NCI-H526 treated with DMSO at 0.1 percent for 48 hours (cell line): ENCODE data around the gene DSCAML1.
A peak's percentile ranks its signal among the peaks of the same experiment; 100 is the strongest.
"Not testable (repeated sequence)": the region's sequence is repeated elsewhere in the genome, so short reads cannot be mapped to it uniquely, and the experiment has no call there.

Experiments
- DNase-seq: peaks from one replicate; lab custom pipeline; 2025; lab: John Stamatoyannopoulos, UW

DSCAML1 gene

DNA sequence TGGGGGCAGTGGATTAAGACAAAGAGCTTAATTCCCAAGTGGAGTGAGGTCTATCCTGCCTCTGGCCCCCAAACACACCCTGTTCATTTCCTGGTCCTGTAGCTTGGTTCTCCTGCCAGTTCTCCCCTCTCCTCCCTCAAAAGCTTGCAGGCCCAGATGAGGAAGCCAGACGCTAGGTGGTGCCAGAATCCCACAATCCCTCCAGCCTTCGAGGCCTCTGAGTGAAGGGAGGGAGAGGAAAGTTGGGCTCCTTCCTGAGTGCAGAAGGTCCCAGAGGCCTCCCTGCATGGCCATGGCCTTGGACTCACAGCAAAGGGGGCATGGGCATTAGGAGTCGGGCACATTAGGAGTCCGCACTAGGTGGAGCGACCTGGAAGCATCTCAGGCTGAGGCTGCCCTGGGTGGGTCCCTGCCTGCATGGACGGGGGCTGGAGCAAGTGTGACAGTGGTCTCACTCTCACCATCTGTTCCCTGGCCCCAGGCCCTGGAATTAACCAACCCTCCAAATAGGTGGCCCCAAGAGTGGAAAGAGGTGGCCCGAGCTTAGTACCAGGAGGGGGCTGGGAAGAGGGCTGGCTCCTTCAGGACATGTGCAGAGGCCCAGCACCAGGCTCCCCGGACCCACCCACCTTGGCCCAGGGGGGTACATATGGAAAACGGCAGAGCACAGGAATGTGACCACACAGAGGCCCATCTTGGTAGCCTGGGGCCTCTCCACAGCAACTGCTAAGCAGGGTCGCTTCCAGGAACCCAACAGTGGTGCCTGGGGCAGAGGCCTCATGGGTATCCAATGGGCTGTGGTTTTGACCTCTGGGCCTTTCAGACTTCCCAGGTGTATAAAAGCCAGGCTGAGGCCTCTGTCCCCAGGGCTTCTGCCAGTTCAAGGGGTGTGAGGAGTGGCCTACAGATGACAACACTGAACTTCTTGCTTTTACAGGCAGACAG is 22.4 kb upstream of the DSCAML1 start:
- DNase-seq, result peak; percentile 91

DNA sequence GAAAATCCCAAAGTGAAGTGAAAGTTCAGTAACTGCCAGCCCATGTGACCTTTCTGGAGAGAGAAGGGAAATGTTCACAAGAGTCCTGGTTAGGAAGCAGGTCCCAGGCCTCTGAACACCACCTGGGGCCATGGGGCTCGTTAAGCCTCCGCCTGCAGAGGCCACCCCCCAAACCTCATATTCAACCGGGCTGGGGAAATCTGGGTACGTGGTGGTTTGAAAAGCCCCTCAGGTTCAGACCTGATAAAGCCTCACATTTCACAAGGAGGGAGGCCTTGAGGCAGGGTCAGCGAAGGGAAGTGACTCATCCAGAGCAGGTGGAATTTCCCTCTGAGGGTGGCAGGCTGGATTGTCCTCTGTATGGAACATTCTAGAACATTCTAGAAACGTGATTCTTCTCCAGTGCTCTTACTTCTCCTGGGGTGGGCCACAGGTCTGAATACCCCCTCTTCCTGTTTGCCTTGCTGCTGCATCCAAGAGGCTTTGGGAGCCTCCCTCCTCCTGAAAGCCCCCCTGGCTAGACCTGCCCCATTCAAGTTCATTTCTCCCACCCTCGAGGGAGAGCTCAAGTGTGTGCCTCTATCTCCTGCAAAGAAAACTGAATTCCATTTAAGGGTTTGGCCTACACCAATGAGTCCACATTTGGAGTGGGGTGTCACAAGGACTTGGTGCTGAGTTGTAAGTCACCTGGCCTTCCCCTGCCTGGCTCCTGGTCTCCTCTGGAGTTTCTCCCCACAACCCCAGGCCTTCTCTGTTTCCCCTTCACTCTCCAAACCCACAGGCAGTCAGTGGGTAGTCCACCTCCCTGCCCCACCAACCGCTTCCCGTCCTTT is 21.2 kb upstream of the DSCAML1 start:
- no peak for DNase-seq

DNA sequence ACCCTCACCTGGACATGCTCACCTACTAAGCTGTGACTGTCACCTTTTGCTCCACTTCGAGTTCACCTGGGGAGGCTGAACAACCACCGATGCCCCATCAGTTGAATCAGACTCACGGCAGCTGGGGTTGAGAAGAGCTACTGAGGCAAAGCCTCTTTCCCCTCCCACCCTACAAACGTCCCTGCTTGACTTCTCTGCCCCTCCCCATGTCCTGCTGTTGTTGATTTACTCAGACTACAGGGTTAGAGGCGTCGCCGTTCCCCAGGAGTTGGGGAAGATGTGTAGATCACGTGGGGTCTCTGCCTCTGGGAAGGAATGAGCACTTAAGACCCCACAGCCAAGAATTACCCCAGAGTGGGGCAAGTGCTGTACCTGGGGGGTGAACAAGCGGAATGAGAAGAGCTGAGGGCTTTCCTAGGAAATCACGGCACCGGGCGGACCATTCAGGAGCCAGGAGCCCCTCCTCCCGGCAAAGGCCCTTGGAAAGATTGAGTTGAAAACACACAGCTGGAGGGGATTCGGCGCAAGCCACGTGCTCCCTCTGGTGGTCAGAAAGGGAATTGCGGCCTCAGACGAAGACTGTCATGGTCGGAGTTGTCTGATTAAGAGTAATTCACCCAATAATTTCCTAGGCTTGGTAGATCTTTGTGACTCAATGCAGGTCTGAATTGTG is 20.5 kb upstream of the DSCAML1 start:
- DNase-seq, result peak; percentile 85

DNA sequence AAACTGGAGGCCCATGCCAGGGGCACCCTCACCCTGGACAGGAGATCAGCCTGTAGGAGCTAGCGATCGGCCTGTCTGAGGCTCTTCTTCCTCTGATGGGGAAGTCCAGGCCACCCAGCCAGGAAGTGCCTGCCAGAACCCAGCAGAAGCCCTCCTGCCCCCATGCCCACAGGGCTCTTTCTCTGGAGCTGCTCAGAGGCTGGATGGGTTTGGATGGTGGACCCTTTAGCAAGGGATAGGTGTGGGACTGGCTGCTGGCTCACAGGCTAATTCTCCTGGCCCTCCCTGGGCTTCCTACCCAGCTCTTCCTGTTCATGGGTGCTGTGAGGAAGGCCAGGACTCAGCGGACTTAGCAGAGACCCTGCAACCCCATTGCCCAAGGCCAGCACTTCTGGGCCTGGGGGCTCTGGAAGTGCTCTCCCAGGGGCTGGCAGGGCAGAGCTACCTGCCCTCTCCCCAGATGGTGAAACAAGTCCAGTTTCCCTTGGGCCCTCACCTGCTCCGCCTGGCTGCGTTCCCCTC is 19.9 kb upstream of the DSCAML1 start:
- no peak for DNase-seq

DNA sequence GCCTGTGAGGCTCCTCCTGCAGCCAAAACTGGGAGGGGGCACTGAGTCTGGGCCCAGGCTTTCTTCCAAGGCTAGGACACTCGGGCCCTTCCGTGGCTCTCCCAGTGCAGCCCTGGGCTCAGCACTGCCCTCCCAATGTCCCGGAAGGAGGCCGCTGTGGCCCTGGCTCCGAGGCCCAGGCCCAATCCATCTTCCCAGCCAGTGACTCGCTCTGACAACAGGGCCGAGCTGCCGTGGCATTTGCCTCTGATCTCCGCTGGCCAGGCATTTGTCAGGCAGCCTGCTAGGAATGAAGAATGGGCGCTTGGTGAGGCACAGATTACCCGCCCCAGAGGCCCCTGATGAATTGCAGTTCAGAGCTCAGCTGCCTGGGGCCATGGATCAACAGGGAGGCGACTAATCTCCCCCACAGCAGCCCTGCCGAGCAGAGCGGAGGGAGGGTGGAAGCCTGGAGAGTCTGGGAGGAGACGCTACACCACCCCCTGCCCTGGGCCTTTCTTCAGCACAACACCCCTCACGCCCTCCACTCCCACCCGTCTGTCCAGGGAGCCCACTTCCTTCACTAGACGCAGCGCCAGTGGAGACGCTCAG is 19.2 kb upstream of the DSCAML1 start:
- DNase-seq, result no peak

DNA sequence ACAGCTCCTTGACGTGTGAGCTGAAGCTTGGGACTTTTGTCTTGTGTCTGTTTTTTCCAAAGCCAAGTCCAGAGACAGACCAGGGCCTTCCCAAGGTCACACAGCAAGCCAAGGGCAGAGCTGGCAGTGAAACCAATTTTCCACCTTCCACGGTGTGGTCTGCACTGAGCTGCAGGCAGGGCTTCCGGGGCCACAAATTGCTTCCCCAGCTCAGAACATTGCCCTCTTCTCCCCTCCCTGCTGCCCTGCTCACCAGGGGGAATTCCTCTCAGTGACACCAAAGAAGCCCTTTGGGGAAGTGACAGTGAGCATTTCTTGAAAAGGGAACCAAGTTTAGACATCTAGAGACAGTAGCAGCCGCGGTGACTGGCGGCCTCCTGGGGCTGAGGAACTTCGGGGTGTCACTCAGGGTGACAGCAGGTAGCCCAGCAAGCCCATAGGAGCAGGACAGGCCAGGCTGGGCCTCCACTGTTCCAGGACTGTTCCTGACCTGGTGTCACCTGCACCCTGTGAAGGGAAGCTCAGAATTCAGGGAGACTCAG is 18.3 kb upstream of the DSCAML1 start:
- DNase-seq, result no peak

DNA sequence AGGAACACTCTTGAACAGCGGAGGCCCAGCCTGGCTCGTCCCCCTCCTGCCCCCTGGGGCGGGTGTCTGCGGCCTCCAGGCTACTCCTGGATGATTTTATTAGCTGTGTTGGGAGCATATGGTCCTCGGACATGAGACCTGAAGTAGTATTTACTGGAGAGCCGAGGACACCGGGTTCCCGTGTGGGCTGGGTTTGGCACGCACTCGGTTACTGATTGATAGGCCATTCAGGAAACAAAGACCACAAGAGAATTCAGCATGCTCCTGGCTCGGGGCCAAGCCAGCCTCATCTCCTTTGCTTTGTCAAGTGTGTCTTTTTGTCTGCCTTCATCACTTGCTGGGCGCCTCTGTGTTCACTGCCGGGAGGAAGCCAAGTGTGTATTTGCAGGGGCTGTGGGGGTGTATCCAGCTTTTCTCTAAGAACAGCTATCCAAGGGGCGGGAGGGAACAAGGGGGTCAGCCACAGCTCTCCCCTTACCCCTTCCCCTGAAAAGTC is 17.8 kb upstream of the DSCAML1 start:
- no peak for DNase-seq

DNA sequence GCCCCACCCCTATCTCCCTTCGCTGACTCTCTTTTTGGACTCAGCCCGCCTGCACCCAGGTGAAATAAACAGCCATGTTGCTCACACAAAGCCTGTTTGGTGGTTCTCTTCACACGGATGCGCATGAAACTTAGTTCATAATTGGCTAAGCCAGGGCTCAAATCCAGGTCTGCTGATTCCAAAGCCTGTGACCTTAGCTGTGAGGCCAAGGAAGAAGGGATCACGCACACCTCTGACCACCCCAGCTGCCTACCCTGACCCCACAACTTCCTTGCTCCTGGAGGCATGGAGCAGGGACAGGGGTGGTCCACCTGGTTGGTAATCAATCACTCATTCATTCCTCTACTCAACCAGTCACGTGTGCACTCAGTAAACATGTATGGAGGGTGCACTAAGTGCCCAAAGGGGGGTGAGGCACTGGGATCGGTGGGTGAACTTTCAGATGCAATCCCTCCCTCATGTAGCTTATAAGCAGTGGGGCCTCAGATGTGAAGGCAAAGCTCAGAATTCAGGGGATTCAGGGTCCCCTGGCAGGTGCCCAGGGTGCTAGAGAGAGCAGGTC is 17.3 kb upstream of the DSCAML1 start:
- DNase-seq, result no peak

DNA sequence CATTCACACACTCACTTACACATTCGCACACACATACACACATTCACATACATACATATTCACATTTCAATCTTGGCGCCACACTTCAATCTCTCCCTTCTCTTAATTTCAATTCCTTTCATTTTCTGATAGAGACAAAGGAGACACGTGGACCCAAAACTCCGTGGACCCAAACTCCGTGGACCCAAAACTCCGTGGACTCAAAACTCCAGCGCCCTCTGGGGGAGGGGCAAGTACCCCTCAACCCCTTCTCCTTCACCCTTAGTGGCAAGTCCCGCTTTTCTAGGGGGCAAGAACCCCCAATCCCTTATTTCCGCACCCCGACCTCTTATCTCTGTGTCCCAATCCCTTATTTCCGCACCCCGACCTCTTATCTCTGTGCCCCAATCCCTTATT is 13.0 kb upstream of the DSCAML1 start:
- not testable (repeated sequence) for DNase-seq

DNA sequence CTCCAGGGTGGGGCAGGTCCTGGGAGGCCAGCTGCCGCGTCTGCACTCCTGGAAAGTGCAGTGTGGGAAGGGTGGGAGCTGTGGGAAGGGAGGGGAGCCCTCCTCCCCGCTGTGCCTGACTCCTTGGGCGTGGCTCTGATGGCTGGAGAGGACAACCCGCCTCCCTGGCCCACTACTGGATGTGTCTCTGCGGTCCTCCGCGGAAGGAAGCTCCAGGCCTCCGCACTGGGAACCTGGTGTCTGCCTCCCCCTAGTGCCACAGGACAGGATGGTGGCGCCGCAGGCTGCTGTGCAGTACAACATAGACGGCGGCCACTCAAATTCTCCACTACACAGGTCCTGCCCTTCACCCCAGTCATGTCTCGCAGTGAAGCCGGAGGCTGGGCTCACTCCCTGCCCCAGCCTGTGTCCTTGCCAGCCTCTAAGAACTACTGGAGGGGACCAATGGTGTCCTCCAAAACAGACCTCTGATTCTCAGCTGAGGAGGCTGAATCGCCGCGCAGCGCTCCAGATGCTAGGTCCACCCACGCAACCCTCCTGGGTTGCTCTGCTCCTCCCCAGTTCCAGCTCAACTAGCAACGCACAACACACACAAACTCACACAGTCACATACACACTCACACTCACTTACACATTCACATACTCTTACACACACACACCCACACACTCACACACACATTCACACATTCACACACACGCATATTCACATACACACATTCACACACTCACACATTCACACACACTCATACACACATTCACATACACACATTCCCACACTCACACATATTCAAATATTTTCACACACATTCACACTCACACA is 12.4 kb upstream of the DSCAML1 start:
- DNase-seq, result peak; percentile 96

DNA sequence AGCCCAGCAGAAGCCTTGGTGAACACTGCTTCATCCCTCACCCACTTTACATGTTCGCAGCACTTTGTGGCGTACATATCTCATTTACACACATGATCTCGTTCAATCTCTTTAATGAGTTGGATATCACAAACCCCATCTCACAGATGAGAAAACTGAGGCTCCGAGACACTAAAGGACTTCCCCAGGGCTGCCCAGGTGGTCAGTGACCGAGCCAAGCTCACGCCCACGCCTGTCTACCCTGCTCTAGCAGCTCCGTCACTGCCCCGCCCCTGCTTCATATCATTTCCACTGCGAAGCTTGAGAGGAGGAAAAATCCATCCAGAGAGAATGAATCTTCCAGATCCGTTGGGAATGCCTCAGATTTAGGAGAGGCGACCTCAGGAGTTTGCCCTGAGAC is 11.8 kb upstream of the DSCAML1 start:
- DNase-seq, result no peak

DNA sequence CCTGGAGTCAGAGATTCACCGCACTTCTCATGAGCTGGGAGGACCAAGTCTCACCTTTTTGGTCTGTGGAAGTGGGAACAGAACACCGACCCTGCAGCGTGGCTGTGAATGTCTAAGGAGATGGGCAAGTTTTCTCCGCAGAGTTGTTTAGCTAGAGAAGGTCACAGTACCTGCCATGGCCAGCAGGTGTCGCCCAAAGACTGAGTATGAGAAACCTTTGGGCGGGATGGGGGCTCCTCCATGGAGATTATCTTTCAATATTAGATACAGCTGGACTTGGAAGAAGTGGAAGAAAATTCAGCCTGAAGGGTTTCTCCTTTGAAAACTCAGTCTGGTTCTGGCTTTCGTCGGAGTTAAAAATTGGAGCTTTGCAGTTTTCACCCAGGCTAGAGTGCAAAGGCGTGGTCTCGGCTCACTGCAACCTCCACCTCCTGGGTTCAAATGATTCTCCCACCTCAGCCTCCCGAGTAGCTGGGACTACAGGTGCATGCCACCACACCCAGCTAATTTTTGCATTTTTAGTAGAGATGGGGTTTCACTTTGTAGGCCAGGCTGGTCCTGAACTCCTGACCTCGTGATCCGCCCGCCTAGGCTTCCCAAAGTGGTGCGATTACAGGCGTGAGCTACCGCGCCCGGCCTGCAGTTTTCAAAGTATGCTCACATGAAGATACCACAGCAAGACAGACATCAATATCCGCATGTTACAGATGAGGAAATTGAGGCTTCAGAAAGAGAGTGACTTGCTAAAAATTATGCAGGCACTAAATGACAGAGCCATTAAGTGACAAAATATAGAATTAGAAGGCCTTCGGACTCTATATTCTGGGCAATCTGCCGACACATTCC is 10.7 kb upstream of the DSCAML1 start:
- peak; percentile 62 for DNase-seq

DNA sequence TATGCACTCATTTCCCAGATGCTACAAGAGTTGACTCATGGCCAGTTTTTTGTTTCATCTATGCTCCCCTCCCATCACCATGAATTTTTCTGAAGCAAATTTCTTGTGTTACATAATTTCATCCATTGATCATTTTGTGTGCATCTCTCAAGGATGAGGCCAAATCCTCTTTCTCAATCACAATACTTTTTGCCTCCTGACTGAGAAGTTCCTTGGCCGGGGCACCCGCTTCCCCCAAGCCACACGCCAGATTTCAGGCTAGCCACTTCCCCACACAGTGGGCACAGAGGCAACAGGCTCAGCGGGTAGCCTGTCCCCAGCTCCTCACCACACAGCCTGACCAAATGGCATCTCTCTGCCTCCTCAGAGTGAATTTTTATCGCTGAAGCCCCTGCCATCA is 9.8 kb upstream of the DSCAML1 start:
- no peak for DNase-seq

DNA sequence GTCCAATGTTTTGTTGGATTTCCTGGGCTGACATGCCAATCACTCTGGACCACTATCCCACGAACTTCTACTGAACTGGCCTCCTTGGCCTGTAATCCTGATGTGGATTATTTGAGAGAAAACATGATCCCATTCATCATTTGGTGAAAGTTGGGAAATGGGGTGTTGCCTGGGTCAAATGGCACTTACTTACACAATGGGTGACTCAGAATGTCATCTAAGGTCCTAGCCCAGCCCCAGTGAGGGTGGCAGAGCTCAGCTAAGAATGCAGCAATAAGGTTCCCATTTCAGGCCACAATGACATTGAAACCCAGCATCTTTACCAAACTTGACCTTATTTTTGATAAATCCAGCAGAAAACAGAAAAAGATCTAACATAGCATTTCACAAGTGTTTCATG is 8.0 kb upstream of the DSCAML1 start:
- DNase-seq, result no peak

DNA sequence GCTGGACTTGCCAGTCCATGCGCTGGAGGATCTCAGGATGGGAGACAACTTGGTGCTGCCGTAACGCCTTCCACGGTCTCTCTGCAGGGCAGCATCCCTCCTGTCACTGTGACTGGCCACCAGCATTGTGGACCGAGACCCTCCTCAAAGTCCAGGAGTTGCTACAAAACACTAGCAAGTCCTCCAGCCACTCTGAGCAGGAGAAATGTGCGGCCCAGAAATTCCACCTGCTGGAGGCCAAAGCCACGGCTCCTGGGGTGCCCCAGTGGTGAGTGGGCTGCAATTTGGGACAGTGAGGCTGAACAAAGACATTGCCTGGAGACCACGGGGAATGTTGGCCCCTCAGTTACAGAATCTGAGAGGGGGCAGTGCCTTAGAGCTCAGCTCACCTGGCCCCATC is 6.9 kb upstream of the DSCAML1 start:
- DNase-seq, result no peak

DNA sequence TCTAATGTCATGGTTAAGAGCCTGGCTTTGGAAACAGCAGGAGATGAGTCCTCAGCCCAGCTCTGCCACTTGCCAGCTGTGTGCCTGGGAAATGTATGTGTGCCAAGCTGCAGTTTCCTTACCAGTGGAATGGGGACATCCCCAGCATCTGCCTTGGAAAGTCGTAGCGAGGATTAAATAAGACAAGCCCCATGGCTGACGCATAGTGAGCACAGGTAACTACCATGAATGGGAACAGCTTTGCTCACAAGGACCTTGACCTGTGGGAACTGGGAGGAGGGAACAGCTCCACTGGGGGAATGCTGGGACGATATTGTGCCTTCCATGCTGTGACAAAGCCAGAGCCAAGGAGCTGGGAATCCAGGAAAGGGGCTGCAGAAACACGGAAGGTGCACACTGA is 2.6 kb upstream of the DSCAML1 start:
- DNase-seq, result peak; percentile 63

DNA sequence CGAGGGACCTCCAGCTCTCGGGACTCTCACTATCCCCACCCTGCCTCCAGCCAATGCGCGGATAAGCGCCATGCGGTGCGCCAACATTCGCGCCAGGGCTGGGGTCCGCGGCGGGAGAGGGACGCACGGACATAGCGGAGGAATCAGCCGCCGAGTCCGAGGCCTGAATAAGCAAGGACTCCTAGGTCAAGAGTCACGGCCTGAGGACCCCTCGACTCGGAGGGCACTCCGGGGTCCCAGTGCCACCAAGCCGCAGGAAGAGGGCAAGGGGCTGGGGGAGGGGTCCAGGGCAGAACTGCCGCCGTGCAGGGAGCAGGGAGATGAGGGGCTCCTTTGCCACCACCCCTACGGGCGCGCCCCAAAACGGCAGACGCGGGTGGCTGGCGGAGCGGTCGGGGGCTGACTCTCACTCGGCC is 552 bp downstream of the DSCAML1 start:
- DNase-seq, result no peak

DNA sequence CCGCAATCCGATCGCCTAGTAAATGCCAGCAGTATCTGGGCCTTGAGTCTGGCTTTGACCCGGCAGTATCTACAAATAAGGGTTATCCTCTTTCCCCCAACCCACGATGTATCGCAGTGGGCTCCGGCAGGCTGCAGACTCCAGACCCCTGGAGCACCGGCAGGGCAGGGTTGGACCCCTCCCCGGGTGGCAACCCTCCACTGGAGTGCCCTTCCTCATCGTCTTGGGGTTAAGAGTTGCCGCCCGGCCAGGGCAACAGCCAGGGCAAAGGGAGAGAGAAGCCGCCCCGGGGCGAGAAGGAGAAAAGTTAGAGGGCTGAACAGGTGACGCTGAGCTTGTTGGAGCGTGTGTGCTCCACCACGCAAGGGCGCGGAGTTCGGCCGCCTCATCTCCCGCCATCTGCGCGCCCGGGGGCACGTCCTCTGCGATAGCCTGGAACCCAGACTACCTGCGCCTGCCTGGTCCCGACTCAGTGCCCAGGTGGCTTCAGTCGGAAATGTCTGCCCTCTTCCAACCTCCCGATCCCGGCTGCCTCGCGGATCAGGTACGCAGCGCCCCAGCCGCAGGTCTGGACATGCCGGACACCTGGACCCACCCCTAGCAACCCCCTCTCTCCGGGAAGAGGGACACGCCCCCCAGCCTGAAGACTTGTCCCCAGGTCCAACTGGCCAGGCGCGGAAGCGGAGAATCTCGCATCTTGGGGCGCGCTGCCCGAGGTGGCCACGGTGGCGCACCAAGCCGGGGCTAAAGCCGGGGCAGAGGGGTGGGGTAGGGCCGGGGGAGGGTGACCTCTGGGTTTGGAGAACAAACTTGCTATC is 1.2 kb downstream of the DSCAML1 start:
- peak; percentile 85 for DNase-seq
